Measurements from ENCODE around the gene CHRDL1. TPM values are rescaled to one million over a fixed set of nuclear protein-coding genes. Genes with fewer than 3 reads are reported as not detected.

CHRDL1 gene
- total and polyA plus RNA-seq, 2 experiments from 2014 or later = 0.06 TPM; not detected in 1

GRCh38 chrX:110743679-110744340, 51.8 kb downstream of the CHRDL1 start:
- Histone ChIP-seq H3K27ac (0 out of 2 replicates have a peak overlapping the region, but pooled peaks have one; percentile 15), H3K4me2 (ENCODE audit: unreplicated experiment) (peak overlapping the region; percentile 12), H3K4me3 (no peak overlapping the region), H3K79me2 (ENCODE audit: insufficient read depth) (no peaks in the 10 kb centered on the region), H3K9me3 (ENCODE audit: low read depth) (no peaks in the 10 kb centered on the region), H3K27me3 (replicated peaks; ENCODE audit: insufficient read depth) (no peaks in the 10 kb centered on the region), H2AFZ (no peak overlapping the region), H3K9ac (no peak overlapping the region), H3K4me1 (ENCODE audit: insufficient read depth) (peaks cover 23% of the 10 kb centered on the region), H4K20me1 (ENCODE audit: insufficient read depth) (no peaks in the 10 kb centered on the region), H3K9me2 (ENCODE audit: insufficient read depth) (no peaks in the 10 kb centered on the region), H3F3A (ENCODE audit: insufficient read depth) (0 out of 2 replicates have a peak, but pooled peaks cover 11% of the 10 kb centered on the region), H3K36me3 (ENCODE audit: low read depth) (no peaks in the 10 kb centered on the region)
- peak; percentile 47 for DNase-seq
- TF ChIP-seq EZH2 (IDR thresholded peaks at IDR 0.05; ENCODE audit: insufficient read depth, poor library complexity, severe bottlenecking) (no peak), EZH2phosphoT487 (IDR thresholded peaks at IDR 0.05; ENCODE audit: insufficient read depth, low read depth) (no peak)
- in situ Hi-C loops (cut with MboI) = no loop called here
- WGBS, 2 experiments (ENCODE audit: low coverage in 1 of 2, low lambda C conversion rate in 2 of 2, missing lambda C conversion rate in 2 of 2) = 10 to 17% methylated on average over 5 of the region's 5 CpGs

DNA sequence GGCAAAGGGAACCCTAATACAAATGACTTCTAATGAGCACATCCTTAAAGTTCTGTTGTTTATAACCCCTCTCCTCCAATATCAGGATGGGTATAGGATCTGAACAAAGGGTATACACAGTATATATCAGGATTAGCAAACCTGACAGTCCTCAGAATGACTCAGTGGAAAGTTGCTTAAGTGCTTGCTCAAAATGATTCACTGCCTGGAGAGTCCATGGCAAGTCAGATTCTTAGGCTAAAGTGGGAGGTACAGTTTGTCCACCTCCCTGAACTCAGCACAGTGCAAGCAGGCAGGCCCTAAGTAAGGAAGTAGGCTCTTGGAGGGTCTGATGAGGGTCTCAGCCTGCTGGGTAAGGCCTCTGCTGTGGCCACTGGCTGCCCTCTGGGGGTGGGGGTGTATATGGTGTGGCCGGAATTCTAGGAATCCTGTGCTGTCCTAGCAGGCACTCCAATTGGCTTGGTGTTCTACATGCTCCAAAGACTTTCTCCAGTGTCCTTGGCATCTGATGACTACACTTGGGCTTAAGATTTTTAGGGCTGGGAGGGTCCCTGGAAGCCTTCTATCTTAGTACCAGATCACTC, 54.3 kb downstream of the CHRDL1 start:
- in situ Hi-C loops (cut with MboI) = no loop called here
- DNase-seq = peak; percentile 85
- Histone ChIP-seq H3F3A (ENCODE audit: insufficient read depth) (0 out of 2 replicates have a peak, but pooled peaks cover 11% of the 10 kb centered on the region), H3K4me1 (ENCODE audit: insufficient read depth) (peaks cover 23% of the 10 kb centered on the region), H3K9me2 (ENCODE audit: insufficient read depth) (no peaks in the 10 kb centered on the region), H3K4me2 (ENCODE audit: unreplicated experiment) (no peak overlapping the region), H3K36me3 (ENCODE audit: low read depth) (no peaks in the 10 kb centered on the region), H3K9ac (no peak overlapping the region), H3K27me3 (replicated peaks; ENCODE audit: insufficient read depth) (no peaks in the 10 kb centered on the region), H3K79me2 (ENCODE audit: insufficient read depth) (no peaks in the 10 kb centered on the region), H4K20me1 (ENCODE audit: insufficient read depth) (no peaks in the 10 kb centered on the region), H2AFZ (0 out of 2 replicates have a peak overlapping the region, but pooled peaks have one; percentile 41), H3K9me3 (ENCODE audit: low read depth) (no peaks in the 10 kb centered on the region), H3K27ac (peak overlapping the region; percentile 46; the same call in 1 of the 2 replicates), H3K4me3 (no peak overlapping the region)
- WGBS, 2 experiments (ENCODE audit: low coverage in 1 of 2, low lambda C conversion rate in 2 of 2, missing lambda C conversion rate in 2 of 2) = 0 to 13% methylated on average over 1 of the region's 1 CpG
- TF ChIP-seq EZH2phosphoT487 (IDR thresholded peaks at IDR 0.05; ENCODE audit: insufficient read depth, low read depth) = no peak
- no peak for TF ChIP-seq EZH2 (IDR thresholded peaks at IDR 0.05; ENCODE audit: insufficient read depth, poor library complexity, severe bottlenecking)

DNA sequence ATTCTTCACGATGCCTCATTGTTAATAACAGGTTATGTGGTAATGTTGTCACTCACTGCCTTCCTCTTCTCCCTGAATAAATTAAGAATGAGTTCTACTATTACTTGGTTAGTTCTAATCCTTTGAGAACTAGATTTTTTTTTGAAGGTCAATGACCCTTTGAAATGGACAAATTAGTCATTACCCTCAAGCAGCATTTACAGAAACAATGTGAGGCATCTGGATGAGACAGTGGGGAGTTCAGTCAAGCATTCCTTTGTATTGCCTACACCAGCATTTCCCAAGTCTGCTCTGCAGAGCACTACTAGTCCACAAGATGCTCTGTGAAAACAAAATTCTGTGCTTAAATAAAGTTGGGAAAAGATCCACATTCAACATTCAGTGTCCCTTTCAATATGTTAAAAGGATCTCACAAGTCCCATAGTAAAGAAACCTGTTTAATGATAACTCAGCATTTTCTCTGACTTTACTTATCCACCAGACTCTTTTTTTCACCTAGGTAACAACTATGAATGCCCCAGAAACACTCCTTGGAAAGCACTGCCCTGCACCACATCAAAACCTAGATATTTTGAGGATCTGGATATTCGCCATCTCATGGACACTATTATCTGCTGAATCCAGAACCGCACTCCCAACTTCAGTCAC, 60.6 kb downstream of the CHRDL1 start:
- WGBS, 2 experiments (ENCODE audit: low coverage in 1 of 2, low lambda C conversion rate in 2 of 2, missing lambda C conversion rate in 2 of 2) = 46 to 63% methylated on average over 3 of the region's 3 CpGs
- in situ Hi-C loops (cut with MboI) = no loop called here
- Histone ChIP-seq H3K4me1 (ENCODE audit: insufficient read depth) (peaks cover 24% of the 10 kb centered on the region), H2AFZ (no peak overlapping the region), H3K9ac (no peak overlapping the region), H3K9me3 (ENCODE audit: low read depth) (no peaks in the 10 kb centered on the region), H3F3A (ENCODE audit: insufficient read depth) (peaks cover 10% of the 10 kb centered on the region), H3K79me2 (ENCODE audit: insufficient read depth) (no peaks in the 10 kb centered on the region), H3K36me3 (ENCODE audit: low read depth) (no peaks in the 10 kb centered on the region), H3K9me2 (ENCODE audit: insufficient read depth) (no peaks in the 10 kb centered on the region), H3K27me3 (replicated peaks; ENCODE audit: insufficient read depth) (no peaks in the 10 kb centered on the region), H3K27ac (peak overlapping the region; percentile 27; the same call in 1 of the 2 replicates), H3K4me2 (ENCODE audit: unreplicated experiment) (peak overlapping the region; percentile 28), H4K20me1 (ENCODE audit: insufficient read depth) (no peaks in the 10 kb centered on the region), H3K4me3 (no peak overlapping the region)
- DNase-seq = peak; percentile 84
- no peak for TF ChIP-seq EZH2 (IDR thresholded peaks at IDR 0.05; ENCODE audit: insufficient read depth, poor library complexity, severe bottlenecking)
- TF ChIP-seq EZH2phosphoT487 (IDR thresholded peaks at IDR 0.05; ENCODE audit: insufficient read depth, low read depth) = no peak

DNA sequence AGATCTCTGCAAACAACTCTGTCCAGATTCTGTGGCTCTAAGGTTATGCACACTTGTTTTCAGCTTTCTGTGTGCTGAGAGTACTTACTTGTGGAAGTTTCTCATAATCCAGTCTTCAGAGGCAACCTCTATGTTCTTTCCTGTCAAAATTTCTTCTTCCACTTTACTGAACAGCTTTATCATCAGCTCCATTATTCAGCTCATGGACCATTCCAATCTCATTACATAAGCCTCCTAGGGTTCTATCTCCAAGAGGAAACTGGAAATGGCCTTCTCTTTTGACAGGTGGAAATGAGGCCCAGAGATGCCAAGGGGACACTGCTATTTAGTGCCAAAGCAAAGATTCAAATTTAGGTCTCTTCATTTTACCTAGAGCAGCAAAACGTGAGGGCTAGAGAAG, 61.3 kb downstream of the CHRDL1 start:
- 94 to 100% methylated on average over 1 of the region's 1 CpG for WGBS, 2 experiments (ENCODE audit: low coverage in 1 of 2, low lambda C conversion rate in 2 of 2, missing lambda C conversion rate in 2 of 2)
- Histone ChIP-seq H3K27ac (peak overlapping the region; percentile 27; the same call in 1 of the 2 replicates), H3K4me1 (ENCODE audit: insufficient read depth) (peaks cover 24% of the 10 kb centered on the region), H3K4me2 (ENCODE audit: unreplicated experiment) (peak overlapping the region; percentile 18), H3K9ac (no peak overlapping the region), H3K36me3 (ENCODE audit: low read depth) (no peaks in the 10 kb centered on the region), H3K9me2 (ENCODE audit: insufficient read depth) (no peaks in the 10 kb centered on the region), H3K27me3 (replicated peaks; ENCODE audit: insufficient read depth) (no peaks in the 10 kb centered on the region), H2AFZ (no peak overlapping the region), H4K20me1 (ENCODE audit: insufficient read depth) (no peaks in the 10 kb centered on the region), H3K4me3 (no peak overlapping the region), H3K9me3 (ENCODE audit: low read depth) (no peaks in the 10 kb centered on the region), H3K79me2 (ENCODE audit: insufficient read depth) (no peaks in the 10 kb centered on the region), H3F3A (ENCODE audit: insufficient read depth) (peaks cover 10% of the 10 kb centered on the region)
- no peak for DNase-seq
- TF ChIP-seq EZH2phosphoT487 (IDR thresholded peaks at IDR 0.05; ENCODE audit: insufficient read depth, low read depth) = no peak
- TF ChIP-seq EZH2 (IDR thresholded peaks at IDR 0.05; ENCODE audit: insufficient read depth, poor library complexity, severe bottlenecking) = no peak
- in situ Hi-C loops (cut with MboI) = no loop called here
